Bronchial epithelial cell (primary cell): ENCODE measurements around the gene SRSF1. TPM values are rescaled to one million over a fixed set of nuclear protein-coding genes. Genes with fewer than 3 reads are reported as not detected.
"Not testable (repeated sequence)": the region's sequence is repeated elsewhere in the genome, so short reads cannot be mapped to it uniquely, and the experiment has no call there.

ENCODE experiments used
- DNase-seq: peaks from one replicate; pipeline ENCODE4 v3.0.0-alpha.2; 2010; ENCODE audit warnings: low read depth
- FAIRE-seq: peaks from 2 replicates; lab custom pipeline; 2011; peaks lifted over from hg19 to GRCh38; lab: Jason Lieb, UNC
- H3K27me3 ChIP-seq: 2 replicates; pipeline ENCODE4 v1.5.1; 2011; ENCODE audit warnings: low read length; ENCODE audit not compliant: control insufficient read depth, insufficient read depth
- H3K36me3 ChIP-seq: 2 replicates; pipeline ENCODE4 v1.5.1; 2011; ENCODE audit warnings: low read length; ENCODE audit not compliant: control insufficient read depth, insufficient read depth
- H3K4me3 ChIP-seq: 2 replicates; pipeline ENCODE4 v1.5.1; 2011; ENCODE audit warnings: mild to moderate bottlenecking, low read depth, low read length, control low read depth
- total RNA-seq: library from RNA; depleted of rRNA; stranded (reverse); fragments of >200 nt; gene quantifications from 2 replicates; pipeline ENCODE4 v1.2.1, GENCODE V29; 2014
- TF ChIP-seq, protein P1 (sequence below): IDR thresholded peaks from 2 replicates; pipeline ENCODE4 v1.5.1; 2011; ENCODE audit warnings: mild to moderate bottlenecking, moderate library complexity, low read length, control low read depth, inconsistent platforms; ENCODE audit not compliant: insufficient read depth, severe bottlenecking

SRSF1 gene
- total RNA-seq, 1 donor from 2014 or later: 239 TPM

DNA sequence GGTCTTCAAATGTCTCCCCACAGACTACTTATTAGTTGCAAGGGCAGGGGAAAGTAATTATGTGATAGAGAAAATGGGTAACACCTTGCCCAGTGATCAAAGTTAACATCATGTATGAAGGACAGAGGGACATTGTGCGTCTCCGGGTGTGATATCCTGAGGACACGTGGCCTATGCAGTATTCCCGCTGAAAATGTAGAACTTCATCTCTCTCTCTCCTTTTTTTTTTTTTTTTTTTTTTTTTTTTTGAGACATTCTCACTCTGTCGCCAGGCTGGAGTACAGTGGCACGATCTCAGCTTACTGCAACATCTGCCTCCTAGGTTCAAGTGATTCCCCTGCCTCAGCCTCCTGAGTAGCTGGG lies 43.9 kb downstream of the SRSF1 start:
- no peak for FAIRE-seq
- no peaks in the 10 kb centered on the region for H3K36me3 ChIP-seq
- TF ChIP-seq, protein P1, sequence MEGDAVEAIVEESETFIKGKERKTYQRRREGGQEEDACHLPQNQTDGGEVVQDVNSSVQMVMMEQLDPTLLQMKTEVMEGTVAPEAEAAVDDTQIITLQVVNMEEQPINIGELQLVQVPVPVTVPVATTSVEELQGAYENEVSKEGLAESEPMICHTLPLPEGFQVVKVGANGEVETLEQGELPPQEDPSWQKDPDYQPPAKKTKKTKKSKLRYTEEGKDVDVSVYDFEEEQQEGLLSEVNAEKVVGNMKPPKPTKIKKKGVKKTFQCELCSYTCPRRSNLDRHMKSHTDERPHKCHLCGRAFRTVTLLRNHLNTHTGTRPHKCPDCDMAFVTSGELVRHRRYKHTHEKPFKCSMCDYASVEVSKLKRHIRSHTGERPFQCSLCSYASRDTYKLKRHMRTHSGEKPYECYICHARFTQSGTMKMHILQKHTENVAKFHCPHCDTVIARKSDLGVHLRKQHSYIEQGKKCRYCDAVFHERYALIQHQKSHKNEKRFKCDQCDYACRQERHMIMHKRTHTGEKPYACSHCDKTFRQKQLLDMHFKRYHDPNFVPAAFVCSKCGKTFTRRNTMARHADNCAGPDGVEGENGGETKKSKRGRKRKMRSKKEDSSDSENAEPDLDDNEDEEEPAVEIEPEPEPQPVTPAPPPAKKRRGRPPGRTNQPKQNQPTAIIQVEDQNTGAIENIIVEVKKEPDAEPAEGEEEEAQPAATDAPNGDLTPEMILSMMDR: no peak
- H3K27me3 ChIP-seq: no peaks in the 10 kb centered on the region
- H3K4me3 ChIP-seq: no peak overlapping the region
- no peak for DNase-seq

DNA sequence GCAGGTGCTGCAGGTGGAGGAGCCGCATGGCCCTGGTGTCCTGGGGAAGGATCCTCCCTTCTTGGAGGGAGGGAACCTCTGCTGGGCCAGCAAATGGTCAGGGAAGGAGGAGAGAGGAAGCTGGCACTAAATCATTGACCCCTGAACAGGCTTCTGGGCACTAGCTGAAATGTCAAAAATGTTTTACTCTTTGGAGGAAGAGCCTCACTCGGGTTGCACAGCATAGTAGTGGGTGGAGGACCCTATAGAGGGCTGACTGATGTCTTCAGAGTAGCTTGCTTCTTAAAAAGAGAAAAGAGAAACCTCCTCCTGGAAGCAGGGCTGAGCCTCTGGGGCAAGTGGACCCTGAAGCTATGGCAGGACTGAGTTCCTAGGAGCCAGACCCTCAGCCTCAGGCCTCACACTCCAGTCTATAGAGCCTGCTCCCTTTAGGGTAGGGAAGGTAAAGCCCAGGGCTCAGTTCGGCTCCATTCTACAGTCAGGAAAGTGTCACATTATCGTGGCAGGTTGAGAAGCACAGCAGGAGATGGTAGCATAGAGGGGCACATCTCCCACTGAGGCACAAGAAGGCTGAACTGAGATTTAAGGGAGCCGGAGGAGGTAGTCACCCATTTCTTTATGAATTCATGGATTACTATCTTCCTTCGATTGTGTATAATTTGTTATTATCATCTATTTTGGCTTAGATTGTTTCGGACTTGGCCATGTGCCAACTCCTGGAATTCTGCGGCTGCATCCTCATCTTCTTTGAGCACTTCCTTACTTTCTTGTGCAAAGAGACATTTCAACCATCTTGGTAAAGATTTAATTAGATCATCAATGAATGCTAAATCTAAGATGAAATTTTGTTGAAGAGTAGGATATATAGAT lies 44.5 kb downstream of the SRSF1 start:
- Histone ChIP-seq H3K27me3 (no peaks in the 10 kb centered on the region), H3K4me3 (no peak overlapping the region), H3K36me3 (no peaks in the 10 kb centered on the region)
- FAIRE-seq (no peak), DNase-seq (no peak)
- TF ChIP-seq, protein P1: no peak

DNA sequence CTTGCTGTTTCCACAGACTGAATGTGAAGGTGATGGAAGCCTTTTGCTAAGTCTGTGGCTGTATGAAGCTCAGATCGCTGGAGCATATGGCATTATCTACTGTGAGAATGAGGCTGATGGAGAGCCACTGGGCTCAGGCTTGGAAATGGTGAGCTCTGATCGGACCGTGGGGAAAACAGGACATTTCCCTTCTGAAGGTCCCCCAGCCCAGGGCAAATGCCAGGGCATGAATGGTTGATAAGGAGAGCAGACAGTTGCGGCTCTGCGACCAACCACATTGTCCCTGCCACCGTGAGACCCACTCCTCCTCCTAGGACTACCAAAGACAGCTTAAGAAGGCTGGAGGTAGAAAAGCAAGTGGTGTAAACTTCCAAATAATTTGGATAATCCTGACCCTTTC lies 47.1 kb downstream of the SRSF1 start:
- DNase-seq: no peak
- H3K36me3 ChIP-seq: no peaks in the 10 kb centered on the region
- no peaks in the 10 kb centered on the region for H3K27me3 ChIP-seq
- FAIRE-seq: no peak
- TF ChIP-seq, protein P1: no peak
- H3K4me3 ChIP-seq: no peak overlapping the region

DNA sequence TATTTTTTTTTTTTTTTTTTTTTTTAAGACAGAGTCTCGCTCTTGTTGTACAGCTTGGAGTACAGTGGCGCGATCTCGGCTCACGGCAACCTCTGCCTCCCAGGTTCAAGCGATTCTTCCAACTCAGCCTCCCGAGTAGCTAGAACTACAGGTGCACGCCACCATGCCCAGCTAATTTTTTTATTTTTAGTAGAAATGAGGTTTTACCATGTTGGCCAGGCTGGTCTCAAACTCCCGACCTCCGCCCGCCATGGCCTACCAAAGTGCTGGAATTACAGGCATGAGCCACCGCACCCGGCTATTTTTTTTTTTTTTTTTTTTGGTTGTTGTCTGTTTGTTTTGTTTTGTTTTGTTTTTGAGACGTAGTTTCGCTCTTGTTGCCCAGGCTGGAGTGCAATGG lies 48.7 kb downstream of the SRSF1 start:
- H3K36me3 ChIP-seq, DNase-seq, H3K4me3 ChIP-seq, FAIRE-seq, H3K27me3 ChIP-seq: not testable (repeated sequence)

DNA sequence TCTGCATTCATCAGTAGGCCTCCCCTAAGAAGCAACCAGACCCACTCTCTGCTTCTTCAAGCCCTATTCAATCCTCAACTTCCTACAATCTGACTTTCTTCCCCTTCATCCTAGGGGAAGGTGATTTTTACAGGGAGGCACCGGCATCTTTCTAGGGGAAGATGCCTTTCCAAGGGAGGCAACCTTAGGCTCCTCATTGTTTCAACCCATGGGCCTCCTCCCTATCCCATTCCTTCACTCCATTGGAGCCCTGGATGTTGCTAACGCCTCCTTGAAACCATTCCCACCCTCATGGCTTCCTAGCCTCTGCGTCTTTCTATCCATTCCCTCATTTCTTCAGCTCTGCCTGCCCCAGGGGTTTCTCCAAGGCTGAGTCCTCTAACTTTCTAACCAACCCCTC lies 49.2 kb downstream of the SRSF1 start:
- H3K36me3 ChIP-seq: no peaks in the 10 kb centered on the region
- DNase-seq: no peak
- TF ChIP-seq, protein P1: no peak
- H3K27me3 ChIP-seq: no peaks in the 10 kb centered on the region
- no peak for FAIRE-seq
- H3K4me3 ChIP-seq: no peak overlapping the region

DNA sequence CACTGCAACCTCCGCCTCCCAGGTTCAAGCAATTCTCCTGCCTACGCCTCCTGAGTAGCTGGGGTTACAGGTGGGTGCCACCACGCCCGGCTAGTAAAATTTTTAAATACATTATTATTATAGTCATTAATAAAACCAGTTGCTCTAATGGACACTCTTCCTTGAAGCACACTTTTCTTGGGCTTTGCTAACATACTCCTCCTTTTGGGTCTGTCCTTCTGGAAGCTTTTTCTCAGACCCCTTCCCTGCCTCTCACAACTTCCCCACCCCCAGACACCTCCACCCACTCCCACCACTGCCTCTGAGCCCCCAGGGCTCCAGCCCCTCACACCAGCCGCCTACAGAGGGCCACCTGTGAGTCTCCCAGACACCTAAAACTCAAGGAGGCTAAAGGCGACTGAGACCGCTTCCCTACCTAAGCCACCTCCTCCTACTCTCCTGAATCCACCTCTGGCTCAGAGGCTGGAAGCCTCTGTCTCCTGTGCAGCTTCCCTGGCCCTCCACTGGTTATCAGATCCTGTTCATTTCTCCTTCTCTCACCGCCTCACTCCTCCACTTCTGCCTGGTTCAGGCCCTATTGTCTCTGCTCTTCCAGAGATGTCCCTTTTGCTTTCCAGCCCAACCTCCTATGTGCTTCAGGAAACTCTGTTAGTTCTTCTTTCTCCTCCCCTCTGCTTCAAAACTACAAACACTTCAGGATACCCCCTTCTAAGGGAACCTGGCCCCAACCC lies 49.8 kb downstream of the SRSF1 start:
- no peaks in the 10 kb centered on the region for H3K36me3 ChIP-seq
- TF ChIP-seq, protein P1: no peak
- DNase-seq (no peak), FAIRE-seq (no peak)
- H3K27me3 ChIP-seq: no peaks in the 10 kb centered on the region
- H3K4me3 ChIP-seq: no peak overlapping the region
